Kidney capillary endothelial cell (primary cell): Measurements from ENCODE around the gene NPIPB8.
A peak's percentile ranks its signal among the peaks of the same experiment; 100 is the strongest.
"Not testable (repeated sequence)": the region's sequence is repeated elsewhere in the genome, so short reads cannot be mapped to it uniquely, and the experiment has no call there.

Source experiments
- DNase-seq: peaks from one replicate; pipeline ENCODE4 v3.0.0-alpha.2; 2018; ENCODE audit warnings: low spot score

Gene NPIPB8

DNA sequence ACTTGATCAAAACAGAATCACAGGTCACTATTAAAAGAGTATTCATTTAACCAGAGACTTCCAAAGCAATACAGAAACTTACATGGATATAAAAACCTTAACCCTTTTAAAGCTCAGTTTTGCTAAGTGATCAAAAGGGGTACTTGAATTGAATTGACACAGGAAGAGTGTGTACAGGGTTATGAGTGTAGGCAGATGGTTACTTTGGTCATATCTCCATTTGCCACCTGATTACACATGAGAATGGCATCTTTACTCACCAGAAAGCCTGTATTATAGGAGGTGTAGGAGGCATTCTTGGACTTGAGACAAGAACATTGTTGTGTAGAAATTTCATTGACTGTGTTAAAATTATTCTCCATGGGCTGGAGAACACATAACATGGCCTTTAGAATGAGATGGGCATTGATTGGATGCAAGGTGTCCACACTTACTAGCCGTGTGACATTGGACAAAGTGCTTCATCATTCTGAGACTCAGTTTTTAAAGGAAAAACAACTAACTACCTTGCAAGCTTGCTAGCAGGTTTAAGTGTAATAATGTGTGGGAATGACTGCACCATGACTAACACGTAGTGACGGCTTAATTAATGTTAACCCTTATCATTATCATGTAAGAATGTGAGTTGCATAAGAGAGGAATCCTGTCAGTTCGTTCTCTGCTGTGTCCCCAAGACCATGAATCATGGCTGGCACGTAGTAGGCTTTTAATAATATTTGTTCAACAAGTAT lies 1.6 kb upstream of the NPIPB8 start:
- peak; percentile 19 for DNase-seq

DNA sequence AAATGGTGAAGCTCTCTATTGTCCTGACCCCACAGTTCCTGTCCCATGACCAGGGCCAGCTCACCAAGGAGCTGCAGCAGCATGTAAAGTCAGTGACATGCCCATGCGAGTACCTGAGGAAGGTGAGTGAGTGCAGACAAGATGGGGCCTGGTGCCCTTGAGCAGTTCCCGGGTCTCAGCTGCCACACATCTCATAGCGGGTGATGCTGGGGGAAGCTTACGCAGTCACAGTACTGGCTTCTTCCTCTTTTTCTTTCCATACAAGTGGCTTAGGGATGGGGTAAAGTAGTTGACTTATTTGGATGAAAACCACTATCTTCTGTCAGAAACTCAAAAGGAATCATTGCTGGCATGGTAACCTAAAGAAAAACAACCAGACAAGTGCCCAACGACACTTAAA lies 494 bp downstream of the NPIPB8 start:
- not testable (repeated sequence) for DNase-seq

DNA sequence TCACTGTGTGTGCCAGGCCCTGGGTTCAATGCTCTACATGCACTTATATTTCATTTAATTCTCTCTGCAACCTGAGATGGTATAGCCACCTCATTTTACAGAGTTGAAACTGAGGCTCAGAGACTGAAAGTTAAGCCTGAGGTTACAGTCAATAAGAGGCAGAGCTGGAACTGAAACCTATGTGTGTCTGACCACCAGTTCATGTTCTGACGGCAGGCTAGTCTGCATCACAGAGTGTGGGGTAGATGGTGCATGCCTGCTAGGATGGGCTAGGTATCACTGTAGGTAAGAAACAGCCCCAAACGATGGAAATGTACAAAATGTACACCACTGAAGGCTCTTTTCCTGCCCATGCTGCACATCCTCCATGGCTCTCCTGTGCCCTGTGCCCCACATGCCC lies 2.1 kb downstream of the NPIPB8 start:
- not testable (repeated sequence) for DNase-seq

DNA sequence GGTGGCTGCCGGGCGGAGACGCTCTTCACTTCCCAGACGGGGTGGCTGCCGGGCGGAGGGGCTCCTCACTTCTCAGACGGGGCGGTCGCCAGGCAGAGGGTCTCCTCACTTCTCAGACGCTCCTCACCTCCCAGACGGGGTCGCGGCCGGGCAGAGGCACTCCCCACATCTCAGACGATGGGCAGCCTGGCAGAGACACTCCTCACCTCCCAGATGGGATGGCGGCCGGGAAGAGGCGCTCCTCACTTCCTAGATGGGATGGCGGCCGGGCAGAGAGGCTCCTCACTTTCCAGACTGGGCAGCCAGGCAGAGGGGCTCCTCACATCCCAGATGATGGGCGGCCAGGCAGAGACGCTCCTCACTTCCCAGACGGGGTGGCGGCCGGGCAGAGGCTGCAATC lies 28.4 kb downstream of the NPIPB8 start:
- DNase-seq = not testable (repeated sequence)

DNA sequence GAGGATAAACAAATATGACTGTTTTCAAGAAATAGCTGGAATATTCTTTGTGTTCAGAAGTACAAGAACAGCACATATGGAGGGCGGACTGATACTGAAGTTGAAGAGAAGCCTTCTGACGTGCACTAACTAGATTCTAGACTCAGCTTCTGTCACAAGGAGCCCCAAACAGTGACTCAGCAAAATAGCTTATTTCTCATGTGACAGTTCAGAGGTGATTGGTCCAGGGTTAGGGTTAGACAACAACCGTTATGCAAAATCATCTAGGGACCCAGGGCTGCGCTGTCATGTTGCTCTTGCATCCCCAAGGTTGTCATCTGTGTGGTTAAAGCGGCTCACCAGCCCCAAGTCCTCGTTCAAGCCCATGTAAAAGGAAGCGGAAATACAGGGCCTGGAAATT lies 29.6 kb downstream of the NPIPB8 start:
- not testable (repeated sequence) for DNase-seq

DNA sequence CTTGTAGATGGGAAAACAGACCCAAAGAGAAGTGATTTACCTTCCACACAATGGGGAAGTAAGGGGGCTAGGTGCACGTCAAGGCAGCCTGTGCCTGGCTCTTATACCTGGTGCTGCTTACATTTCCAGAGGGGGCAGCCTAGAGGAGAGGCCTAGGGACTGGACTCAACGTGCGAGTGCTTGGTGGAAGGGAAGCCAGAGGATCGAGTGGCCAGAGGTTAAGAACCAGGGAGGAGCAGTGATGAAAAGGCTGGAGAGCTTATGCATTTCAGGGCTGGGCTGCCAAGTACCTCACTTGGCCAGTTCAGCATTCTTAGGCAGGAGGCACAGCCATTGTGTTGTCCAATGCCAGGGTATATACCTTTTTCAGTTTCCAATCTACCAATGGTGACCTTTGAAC lies 30.3 kb downstream of the NPIPB8 start:
- not testable (repeated sequence) for DNase-seq

DNA sequence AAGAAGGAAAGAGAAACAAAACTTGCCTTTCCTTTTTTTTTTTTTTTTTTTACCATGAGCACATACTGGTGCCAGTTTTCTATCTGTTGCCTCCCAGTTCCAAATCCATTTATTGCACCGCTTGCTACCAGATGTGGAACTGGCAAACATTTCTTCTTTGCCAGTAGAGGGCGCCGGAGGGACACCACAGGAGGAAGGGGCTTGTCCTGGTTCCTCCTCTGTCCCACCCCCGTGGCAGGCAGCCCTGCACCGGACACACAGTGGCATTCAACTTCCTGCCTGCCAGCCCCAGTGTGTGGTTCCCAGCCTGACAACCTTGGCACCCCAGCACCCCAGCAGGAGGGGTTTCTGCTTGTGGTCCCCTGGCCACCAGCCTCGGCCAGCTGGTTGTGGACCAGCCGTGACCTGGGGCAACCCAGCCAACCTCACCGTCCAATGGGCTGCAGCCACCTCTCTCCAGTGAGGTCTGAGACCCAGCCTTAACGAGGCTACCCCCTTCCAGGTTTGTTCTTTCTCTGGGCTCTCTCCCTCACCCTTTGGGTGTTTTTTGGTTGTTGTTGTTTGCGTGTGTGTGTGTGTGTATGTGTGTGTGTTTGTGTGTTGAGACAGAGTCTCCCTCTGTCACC lies 50.6 kb downstream of the NPIPB8 start:
- not testable (repeated sequence) for DNase-seq

DNA sequence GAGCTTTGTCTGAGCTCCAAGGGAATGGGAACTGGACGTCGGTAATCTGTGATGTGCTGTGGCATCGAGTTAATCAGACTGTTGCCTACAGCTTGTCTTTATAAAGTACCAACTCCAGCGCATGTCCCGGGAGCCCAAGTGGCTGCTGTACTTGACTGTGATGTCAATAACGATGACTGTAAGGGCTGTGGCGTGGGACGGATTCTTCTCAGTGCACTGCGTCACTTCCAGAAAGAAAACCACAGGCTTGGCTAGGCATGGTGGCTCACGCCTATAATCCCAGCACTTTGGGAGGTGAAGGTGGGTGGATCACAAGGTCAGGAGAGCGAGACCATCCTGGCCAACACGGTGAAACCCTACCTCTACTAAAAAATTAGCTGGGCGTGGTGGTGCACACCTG lies 51.6 kb downstream of the NPIPB8 start:
- DNase-seq = not testable (repeated sequence)

DNA sequence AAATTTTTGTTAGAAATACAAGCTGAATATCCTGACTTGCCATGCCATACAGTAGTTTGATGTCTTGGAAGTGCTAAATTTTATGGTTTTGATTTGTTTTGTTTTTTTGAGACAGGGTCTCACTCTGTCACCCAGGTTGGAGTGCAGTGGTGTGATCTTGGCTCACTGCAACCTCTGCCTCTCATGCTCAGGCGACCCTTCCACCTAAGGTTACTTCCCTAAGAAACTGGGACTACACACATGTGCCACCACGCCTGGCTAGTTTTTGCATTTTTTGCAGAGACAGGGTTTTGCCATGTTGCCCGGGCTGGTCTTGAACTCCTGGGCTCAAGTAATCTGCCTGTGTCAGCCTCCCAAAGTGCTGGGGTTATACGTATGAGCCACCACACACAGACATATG lies 53.9 kb downstream of the NPIPB8 start:
- not testable (repeated sequence) for DNase-seq

DNA sequence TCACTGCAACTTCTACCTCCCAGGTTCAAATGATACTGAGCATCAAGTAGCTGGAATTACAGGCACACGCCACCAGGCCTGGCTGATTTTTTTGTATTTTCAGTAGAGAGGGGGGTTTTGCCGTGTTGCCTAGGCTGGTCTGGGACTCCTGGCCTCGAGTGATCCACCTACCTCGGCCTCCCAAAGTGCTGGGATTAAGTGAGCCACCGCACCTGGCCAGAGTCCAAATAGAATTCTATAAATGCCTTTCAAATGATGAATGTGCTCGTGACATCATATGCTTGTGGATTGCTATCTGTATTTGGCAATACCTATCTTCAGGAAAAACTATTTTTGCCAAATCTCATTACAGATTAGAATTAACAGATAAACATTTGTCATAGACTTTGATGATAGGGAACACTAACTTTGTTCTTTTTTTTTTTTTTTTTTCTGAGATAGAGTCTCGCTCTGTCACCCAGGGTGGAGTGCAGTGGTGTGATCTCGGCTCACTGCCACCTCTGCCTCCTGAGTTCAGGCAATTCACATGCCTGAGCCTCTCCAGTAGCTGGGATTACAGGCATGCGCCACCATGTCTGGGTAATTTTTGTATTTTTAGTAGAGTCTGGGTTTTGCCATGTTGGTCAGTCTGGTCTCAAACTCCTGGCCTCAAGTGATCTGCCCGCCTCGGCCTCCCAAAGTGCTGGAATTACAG lies 55.5 kb downstream of the NPIPB8 start:
- not testable (repeated sequence) for DNase-seq

DNA sequence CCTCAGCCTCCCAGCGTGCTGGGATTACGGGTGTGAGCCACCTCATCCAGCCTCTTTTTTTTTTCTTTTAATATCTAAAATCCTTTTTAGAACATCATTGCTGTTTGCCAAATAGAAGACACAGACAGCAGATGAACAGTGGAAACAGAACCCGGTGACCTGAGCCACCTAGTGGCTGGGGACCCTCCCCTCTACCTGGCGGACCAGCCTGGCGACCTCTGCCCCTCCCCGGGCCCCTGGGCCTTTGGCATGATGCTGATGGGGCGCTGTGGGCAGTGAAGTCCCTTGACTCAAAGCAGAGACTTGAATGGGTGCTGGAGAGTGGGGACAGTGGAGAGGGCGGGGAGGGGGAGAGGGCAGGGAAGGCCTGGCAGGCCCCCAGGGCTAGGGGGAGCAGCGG lies 61.9 kb downstream of the NPIPB8 start:
- not testable (repeated sequence) for DNase-seq

DNA sequence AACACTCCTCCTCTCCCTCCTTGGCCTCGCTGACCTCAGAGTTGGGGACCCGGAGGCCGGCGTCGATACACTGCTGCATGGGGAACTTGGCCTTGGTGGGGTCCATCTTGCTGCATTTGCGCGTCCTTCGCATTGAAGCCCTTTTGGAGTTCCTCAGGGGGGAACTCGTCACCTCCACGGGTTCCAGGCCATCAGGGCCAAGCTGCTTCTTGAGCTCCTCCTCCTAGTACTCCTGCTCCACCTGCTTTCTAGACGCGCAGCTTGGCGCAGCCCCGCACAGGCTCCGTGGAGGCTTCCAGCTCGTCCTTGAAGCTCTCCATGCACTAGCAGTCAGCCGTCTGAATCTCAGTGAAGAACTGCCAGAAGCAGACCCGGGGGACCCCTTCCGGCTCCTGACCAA lies 62.5 kb downstream of the NPIPB8 start:
- not testable (repeated sequence) for DNase-seq

DNA sequence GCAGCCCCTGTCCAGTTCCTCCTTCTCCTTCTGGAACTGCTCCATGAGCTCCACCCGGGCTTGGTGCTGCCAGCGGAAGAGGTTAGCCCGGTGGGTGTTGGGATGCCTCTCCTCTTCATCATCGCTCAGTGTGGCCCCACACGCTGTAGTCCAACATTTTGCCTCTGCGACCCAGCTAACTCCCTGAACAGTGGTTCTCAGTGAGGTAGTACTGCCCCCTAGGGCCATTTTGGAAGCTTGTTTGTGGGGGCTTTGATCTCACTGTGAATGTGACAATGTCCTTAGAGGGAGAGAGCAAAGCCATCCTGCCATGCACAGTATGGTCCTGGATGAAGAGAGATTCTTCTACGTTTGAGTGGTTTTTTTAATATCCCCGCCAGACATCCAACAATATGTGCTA lies 63.5 kb downstream of the NPIPB8 start:
- not testable (repeated sequence) for DNase-seq

DNA sequence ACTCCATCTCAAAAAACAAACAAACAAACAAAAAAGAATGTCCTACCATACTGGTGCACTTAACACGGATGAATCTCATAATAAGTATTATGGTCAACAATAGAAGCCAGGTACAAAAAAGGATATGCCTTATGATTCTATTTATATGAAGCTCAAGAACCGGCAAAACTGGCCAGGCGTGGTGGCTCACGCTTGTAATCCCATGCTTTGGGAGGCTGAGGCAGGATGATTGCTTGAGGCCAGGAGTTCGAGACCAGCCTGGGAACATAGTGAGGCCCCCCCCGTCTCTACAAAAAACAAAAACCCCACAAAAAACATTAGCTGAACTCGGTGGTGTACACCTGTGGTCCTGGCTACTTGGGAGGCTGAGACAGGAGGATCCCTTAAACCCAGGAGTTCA lies 66.4 kb downstream of the NPIPB8 start:
- DNase-seq = not testable (repeated sequence)
